IPS-18a (cell line): ENCODE measurements around the gene CALHM5.

Experiments used
- H3K27ac ChIP-seq: one replicate; pipeline ENCODE4 v1.5.1; 2013; ENCODE audit warnings: low read length
- H3K27me3 ChIP-seq: one replicate; pipeline ENCODE4 v1.6.1; 2013; ENCODE audit warnings: mild to moderate bottlenecking, low read length; ENCODE audit not compliant: control insufficient read depth, insufficient read depth
- H3K36me3 ChIP-seq: one replicate; pipeline ENCODE4 v1.6.1; 2013; ENCODE audit warnings: low read depth, low read length; ENCODE audit not compliant: control insufficient read depth
- H3K4me1 ChIP-seq: one replicate; pipeline ENCODE4 v1.6.1; 2013; ENCODE audit warnings: low read depth, low read length; ENCODE audit not compliant: control insufficient read depth
- H3K4me3 ChIP-seq: one replicate; pipeline ENCODE4 v1.5.1; 2013; ENCODE audit warnings: low read length
- H3K9ac ChIP-seq: one replicate; pipeline ENCODE4 v1.6.1; 2013; ENCODE audit warnings: mild to moderate bottlenecking, low read length, moderate library complexity
- H3K9me3 ChIP-seq: one replicate; pipeline ENCODE4 v1.6.1; 2013; ENCODE audit warnings: low read depth, low read length; ENCODE audit not compliant: control insufficient read depth

Gene CALHM5

DNA sequence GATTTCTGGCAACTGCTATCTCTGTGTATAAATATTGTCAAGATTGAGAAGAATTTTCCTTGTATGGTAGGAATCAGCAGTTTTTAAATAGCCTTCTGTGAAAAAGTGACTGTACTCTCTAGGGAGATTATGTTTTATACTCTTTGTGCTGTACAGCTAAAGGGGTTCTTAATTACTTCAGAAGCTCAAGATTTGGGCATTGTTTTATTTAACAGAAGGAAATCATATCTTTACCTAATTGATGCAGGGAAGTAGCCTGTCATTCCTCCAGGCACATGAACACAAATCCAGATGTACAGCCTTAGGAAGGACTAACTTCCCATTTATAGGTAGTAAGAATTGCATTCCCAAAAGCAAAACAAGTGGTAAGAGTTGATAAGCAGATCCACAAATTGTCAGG, 1.3 kb downstream of the CALHM5 start:
- Histone ChIP-seq H3K9ac (no peak overlapping the region), H3K27me3 (no peaks in the 10 kb centered on the region), H3K27ac (no peak overlapping the region), H3K9me3 (no peaks in the 10 kb centered on the region), H3K4me3 (no peak overlapping the region), H3K36me3 (no peaks in the 10 kb centered on the region), H3K4me1 (peaks cover 8% of the 10 kb centered on the region)

DNA sequence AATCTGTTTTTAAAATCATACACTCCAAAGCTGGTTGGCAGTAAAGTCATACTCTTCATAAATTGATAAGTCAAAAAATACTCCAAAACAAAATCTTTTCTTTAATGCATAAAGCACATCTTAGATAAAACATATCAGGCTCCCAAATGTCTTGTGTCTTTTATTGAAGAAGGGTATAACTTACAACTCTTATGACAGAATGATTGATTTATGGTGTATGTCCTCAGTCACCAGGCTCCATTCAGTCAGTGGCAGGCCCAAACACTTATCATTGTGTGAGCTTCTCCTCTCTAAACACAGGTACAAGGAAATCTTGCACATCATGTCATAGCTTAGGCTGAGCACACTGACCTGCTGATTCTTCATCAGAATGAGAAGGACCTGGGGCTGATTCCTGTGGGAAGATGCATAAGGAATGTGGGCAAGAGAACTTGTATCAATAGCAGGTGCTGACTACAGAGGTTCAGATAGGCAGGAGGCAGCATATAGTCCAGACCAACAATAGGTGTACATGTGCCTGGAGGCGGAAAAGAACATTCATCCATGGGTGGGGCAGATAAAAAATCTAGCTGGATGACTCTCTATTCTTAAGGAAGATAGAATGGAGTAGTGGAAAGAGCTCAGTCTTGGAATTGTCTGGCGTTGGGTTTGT, 1.9 kb downstream of the CALHM5 start:
- Histone ChIP-seq H3K27me3 (no peaks in the 10 kb centered on the region), H3K36me3 (no peaks in the 10 kb centered on the region), H3K4me3 (no peak overlapping the region), H3K4me1 (peaks cover 8% of the 10 kb centered on the region), H3K9me3 (no peaks in the 10 kb centered on the region), H3K27ac (no peak overlapping the region), H3K9ac (no peak overlapping the region)

DNA sequence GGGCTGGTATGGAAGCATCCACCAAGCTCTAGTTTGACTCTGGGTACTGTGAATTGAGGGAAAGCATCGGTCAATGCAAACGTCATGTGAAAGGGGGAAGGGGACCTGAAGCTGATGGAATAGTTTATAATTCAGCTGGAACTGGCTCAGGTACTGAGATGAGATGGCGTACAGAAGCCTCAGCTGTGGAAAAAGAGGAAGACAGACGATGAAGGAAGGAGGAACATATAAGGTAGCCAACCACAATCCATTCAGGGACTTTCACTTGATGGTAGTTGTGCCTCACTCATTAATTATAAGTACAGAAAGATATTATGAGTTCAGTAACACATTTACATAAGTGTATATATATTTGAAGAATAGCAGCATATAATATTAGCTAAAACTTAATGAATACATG, 2.7 kb downstream of the CALHM5 start:
- no peaks in the 10 kb centered on the region for H3K27me3 ChIP-seq
- peaks cover 8% of the 10 kb centered on the region for H3K4me1 ChIP-seq
- H3K4me3 ChIP-seq, result no peak overlapping the region
- H3K36me3 ChIP-seq, result no peaks in the 10 kb centered on the region
- no peaks in the 10 kb centered on the region for H3K9me3 ChIP-seq
- H3K9ac ChIP-seq, result no peak overlapping the region
- H3K27ac ChIP-seq, result no peak overlapping the region

DNA sequence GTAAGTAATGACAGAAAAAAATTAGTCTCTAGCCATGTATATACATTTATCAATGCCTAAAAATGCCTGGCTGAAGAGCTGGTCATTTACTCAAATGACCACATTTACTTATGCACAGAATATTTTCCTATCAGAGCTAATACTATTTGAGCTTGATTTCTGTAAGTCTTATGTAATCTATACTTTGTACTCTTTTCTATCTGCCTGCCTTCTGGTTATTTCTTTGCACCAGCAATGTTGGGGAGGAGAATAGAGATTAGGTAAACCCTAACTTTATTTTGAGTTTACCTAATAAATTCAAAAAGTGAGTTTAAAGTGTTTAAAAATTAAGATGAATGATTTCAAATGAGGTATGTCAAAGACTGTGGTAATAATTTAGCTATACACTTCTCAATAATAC, 3.7 kb downstream of the CALHM5 start:
- Histone ChIP-seq H3K4me3 (no peak overlapping the region), H3K36me3 (no peaks in the 10 kb centered on the region), H3K27ac (no peak overlapping the region), H3K4me1 (peaks cover 8% of the 10 kb centered on the region), H3K9me3 (no peaks in the 10 kb centered on the region), H3K9ac (no peak overlapping the region), H3K27me3 (no peaks in the 10 kb centered on the region)

DNA sequence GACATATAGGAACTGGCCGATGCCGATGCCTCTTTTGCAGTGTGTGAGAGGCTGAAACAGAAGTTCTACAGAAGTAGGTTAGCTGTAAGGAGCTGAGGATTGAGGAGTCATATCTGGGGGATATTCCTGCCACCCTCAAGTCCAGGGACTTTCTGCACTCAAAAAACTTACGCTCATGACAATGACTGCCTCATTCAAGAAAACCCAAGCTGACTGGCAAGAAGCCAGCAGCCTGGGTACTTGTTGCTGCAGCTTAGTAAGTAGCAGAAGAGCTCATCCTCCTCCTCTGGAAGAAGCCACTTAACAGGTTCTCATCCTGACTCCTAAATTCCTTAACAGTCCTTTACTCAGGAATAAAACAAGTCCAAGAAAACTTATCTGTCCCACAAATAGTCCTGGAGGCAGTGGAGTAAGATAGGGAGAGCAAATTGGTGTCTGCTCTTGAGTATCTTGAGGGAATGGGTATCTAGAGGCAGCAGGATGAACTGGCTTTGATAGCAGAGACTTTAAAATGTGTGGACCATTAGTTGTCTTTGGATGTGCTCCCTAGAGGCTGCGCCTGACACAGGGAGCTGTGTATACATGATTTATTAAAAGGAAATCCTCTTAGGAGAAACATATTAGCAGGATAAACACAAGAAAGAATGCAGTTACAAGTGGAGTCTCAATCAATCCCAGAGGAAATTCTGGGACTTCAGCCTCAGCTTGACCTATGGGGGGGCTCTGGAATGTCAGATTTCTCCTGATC, 7.4 kb downstream of the CALHM5 start:
- no peak overlapping the region for H3K9ac ChIP-seq
- H3K27me3 ChIP-seq, result no peaks in the 10 kb centered on the region
- H3K4me3 ChIP-seq, result no peak overlapping the region
- H3K36me3 ChIP-seq, result no peaks in the 10 kb centered on the region
- H3K27ac ChIP-seq, result no peak overlapping the region
- no peaks in the 10 kb centered on the region for H3K9me3 ChIP-seq
- no peaks in the 10 kb centered on the region for H3K4me1 ChIP-seq

DNA sequence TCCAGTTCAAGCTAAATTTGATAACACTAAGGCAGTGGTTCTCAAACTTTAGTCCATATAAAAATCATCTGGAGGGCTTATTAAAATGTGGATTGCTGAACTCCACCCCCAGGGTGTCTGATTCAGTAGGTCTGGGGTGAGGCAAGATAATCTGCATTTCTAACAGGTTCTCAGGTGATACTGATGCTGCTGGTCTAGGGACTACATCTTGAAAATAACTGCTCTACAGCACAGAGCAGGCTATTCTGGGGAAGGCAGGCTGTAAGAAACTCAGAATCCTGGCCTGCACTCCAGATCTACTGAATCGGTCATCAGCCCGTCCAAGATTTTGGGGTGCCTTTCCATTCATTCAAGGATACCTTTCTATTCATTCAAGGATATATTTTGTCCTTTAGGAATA, 11.5 kb downstream of the CALHM5 start:
- Histone ChIP-seq H3K27ac (no peak overlapping the region), H3K9ac (no peak overlapping the region), H3K36me3 (no peaks in the 10 kb centered on the region), H3K4me3 (no peak overlapping the region), H3K4me1 (peaks cover 4% of the 10 kb centered on the region), H3K9me3 (no peaks in the 10 kb centered on the region), H3K27me3 (no peaks in the 10 kb centered on the region)

DNA sequence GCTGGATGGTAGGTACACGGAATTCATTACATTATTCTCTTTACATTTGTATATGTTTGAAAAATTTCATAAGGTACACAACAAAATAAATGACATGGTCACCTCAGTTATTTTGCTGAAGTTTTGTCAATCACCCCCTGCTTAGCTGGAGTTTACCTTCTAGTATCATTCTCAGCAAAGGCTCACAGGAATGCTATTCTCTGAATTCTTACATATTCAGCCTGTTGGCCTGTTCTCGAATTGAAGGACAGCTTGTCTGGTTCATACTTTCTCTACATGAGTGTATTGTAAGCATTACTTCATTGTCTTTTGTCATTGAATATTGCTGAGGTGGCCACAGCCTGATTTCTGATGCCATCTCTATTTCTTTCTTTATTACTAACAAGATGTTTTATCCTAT, 12.8 kb downstream of the CALHM5 start:
- Histone ChIP-seq H3K27me3 (no peaks in the 10 kb centered on the region), H3K4me3 (no peak overlapping the region), H3K27ac (no peak overlapping the region), H3K36me3 (no peaks in the 10 kb centered on the region), H3K4me1 (peaks cover 8% of the 10 kb centered on the region), H3K9ac (no peak overlapping the region), H3K9me3 (no peaks in the 10 kb centered on the region)

DNA sequence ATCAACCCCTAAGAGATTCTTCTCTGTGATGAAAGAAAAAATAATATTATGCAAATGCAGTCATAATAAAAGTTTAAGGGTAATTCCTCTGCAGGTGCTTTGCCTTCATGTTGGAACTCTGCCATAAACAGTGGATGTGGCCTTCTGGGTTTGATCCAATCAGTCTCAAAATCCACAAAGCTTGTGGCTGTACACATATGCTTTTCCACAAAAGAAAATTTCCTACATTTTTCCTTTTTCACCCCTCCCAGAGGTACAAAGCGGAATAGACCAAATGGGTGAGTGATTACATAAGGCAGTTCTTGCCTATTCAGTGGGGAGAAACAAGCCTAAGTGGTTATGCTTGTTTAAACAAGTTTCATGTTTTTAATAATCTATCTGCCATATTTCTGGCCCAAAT, 16.7 kb downstream of the CALHM5 start:
- Histone ChIP-seq H3K4me1 (peaks cover 16% of the 10 kb centered on the region), H3K9ac (no peak overlapping the region), H3K27me3 (no peaks in the 10 kb centered on the region), H3K4me3 (no peak overlapping the region), H3K9me3 (no peaks in the 10 kb centered on the region), H3K36me3 (no peaks in the 10 kb centered on the region), H3K27ac (no peak overlapping the region)

DNA sequence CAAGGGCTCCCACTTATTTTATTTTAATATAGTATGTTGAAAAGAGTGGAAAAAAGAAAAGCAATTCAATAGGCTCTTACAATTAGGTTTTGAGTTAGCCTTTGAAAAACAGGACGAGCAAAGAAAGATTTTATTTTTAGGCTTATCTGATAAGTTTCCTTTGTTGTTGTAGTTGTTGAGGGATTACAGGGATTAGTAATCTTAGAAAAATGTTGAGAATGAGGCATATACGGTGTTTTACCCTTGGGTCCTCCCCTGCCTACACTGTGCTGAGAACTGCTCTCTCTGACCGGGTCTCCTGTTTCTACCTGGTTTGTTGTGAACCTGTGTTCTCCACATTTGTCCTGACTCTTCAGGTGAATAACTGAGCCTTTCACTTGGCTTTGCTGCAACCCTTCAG, 17.3 kb downstream of the CALHM5 start:
- no peak overlapping the region for H3K27ac ChIP-seq
- no peaks in the 10 kb centered on the region for H3K27me3 ChIP-seq
- H3K9me3 ChIP-seq, result no peaks in the 10 kb centered on the region
- peaks cover 22% of the 10 kb centered on the region for H3K4me1 ChIP-seq
- no peak overlapping the region for H3K9ac ChIP-seq
- H3K36me3 ChIP-seq, result no peaks in the 10 kb centered on the region
- H3K4me3 ChIP-seq, result no peak overlapping the region

DNA sequence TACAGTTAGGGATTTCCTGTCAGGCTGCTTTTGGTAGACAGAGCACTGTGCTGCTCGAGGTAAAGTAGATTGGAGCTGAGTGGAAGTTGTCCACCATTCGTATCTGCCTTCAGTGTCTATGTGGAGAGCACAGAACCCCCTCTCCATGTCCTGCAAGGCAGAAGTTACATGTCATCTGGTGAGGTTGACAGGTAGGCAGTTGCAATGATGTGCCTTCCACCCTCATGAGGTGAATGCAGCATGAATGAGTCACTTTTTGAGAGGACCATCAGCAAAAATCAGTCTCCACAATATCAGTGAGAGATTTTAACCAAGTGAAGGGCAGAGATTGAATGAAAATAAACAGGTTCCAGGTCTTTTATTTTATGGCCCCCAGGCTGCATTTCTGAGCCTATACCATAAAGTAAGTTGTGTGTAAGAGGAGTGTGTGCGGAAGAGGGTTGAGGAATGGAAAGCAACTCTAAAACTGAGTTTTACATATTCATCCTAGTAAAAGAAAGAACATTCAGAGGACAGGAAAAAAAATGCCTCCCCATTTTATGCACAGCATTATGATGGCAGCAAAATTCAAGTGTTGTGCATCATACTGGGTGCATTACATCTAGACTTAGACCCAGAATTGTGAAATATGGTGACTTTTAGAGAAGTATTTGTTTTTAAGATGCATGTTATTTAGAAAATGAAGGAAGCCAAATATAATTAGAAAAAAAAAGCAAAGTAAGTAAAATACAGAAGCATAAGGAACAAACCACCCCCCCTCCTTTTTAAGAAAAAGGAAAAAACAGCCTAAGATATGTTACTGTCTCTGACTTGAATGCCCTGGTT, 18.2 kb downstream of the CALHM5 start:
- Histone ChIP-seq H3K4me3 (no peak overlapping the region), H3K9ac (no peak overlapping the region), H3K27ac (no peak overlapping the region), H3K9me3 (no peaks in the 10 kb centered on the region), H3K4me1 (peaks cover 22% of the 10 kb centered on the region), H3K36me3 (no peaks in the 10 kb centered on the region), H3K27me3 (no peaks in the 10 kb centered on the region)

DNA sequence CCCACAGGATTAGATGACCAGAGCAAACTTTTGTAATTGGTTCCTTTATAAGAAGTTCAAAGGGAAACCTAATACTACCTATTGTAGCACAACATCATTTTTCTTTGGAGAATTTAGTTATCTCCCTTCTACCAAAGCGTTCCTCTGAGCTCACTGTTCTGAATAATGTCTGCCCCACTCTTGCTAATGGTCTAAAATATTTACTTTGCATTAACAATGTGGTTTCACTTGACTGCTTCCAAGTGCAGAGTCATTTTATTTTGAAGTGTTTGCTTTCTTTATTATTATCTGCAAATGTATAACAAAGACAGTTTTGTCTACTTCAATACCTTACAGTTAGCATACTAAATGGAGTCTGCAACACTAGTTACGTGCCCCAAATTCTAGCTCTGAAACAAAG, 19.0 kb downstream of the CALHM5 start:
- Histone ChIP-seq H3K27me3 (no peaks in the 10 kb centered on the region), H3K4me1 (peaks cover 22% of the 10 kb centered on the region), H3K9me3 (no peaks in the 10 kb centered on the region), H3K36me3 (no peaks in the 10 kb centered on the region), H3K4me3 (no peak overlapping the region), H3K27ac (no peak overlapping the region), H3K9ac (no peak overlapping the region)
